T-helper 9 cell (primary cell): Measurements from ENCODE around the gene PALD1.

Source experiments
- DNase-seq: peaks from one replicate; pipeline ENCODE4 v3.0.0-alpha.2; 2020

PALD1 gene

GRCh38 chr10:70615784-70616522 is 137.4 kb downstream of the PALD1 start:
- no peak for DNase-seq

DNA sequence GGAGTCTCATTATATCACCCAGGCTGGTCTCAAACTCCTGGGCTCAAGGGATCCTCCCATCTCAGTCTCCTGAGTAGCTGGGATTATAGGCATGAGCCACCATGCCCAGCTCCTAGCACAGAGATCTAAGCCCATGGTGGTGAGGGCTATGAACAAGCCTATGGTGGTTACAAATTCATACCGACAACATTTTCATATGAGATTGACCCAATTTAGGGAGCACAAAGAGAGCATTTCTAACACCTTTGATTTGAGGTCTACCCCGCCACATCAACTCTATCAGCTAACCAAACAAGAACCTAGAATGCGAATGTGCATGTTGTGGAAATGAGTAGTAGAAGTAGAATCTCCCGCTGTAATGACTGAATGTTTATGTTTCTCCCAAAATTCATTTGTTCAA is 138.2 kb downstream of the PALD1 start:
- no peak for DNase-seq
